GM19452 (cell line): ENCODE measurements around the gene PACRG.

ENCODE experiments used
- ATAC-seq: cut with Tn5 transposase; IDR thresholded peaks from one replicate; pipeline ENCODE4 v1.9.1; 2021; ENCODE audit not compliant: unreplicated experiment

PACRG gene

DNA sequence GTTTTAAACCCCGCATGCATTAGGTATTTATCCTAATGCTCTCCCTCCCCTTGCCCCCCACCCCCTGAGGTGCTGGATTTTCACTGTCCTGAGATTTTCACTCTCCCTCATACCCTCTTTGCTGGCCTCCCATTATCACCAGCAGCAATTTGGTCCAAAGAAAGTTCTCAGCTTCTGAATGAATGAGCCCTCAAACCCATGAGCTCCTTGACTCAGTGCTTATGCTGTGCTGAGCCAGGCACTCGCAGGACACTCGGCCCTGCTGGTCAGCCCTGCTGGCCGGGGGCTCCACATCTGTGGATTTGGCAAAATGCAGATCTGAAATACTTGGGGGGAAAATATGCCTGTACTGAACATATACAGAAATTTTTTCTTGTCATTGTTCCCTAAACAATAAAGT is 533.6 kb downstream of the PACRG start:
- ATAC-seq: no peak

DNA sequence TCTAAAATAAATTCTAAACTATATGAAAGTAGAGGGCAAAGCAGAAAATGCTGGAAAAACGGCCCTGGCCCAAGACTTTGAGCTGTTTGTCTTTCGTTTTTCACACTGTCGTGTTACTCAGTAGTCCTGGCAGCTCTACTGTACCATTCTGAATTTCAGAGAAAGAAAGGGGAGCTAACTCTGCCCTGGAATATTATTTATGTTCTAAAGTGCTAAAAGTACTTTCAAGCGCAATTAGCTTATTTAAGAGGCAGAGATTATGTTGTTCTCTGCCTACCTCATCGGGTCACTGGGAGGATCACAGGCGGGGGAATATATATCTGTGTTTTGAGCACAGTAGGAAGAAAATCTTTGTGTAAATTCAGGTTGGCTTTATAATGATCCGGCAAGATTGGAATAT is 534.3 kb downstream of the PACRG start:
- ATAC-seq: no peak

DNA sequence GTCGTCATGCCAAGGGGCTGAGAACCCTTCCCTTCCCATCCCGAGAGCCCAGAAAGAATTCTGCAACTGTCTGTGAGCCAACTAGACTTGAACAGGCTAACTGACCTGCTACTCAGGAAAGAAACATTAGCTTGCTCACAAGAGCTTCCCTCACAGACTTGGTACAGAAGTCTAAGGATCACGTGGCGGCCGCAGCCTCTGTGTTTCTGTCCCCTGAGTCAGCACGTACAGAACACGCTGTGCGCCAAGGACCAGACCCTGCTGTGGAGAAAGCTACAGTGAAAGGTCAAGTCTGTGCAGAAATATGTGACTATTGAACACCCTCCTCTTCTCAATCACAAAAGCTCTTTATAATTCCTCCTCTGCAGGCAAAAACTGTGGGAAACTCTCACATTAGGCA is 535.4 kb downstream of the PACRG start:
- ATAC-seq: no peak

DNA sequence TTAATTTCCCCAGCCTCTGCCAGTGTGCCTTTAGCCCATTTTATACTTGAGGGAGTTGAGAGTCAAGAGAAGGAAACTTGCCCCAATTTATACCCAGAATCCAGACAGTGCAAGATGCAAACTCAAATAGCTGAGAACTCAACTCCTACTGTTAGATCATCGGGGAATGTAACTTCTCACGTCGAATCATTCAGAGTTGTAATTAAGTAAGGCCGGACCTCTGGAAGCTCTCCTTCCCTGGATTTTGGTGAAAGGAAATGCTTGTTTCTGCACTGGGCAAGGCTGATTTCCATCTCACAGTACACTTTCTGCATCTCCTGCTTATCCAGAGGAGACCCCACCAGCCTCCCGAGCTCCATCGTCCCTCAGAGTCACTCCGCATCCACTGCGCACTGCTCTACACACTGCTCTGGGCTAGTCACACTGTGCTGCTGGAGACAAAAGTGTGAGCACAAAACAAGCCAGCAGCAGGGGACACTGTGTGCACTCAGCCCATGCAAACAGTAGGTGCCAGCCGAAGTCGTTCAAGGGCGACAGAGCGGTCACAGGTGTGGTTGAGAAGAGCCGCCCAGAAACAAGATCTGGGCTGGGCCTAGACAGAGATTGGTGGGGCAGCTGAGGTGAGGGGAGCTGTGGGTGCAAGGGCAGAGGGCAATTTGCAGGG is 536.4 kb downstream of the PACRG start:
- ATAC-seq: no peak

DNA sequence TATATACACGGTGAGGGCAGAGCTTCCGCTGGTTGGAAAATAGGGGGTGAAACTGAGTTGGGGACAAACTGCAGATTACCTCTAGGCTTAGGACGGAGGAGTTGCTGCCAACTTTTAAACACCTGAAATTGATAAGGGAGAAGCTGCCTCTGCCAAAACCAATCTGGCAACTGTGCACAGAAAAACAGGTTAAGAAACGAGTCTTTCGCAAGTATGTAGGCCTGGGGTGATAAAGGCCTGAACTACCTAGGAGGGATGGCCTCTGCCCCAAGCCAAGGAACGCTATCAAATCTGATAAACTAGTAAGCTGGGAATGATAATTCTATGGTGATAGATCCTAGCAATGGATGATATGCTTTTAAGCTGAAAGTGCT is 536.9 kb downstream of the PACRG start:
- ATAC-seq: no peak

DNA sequence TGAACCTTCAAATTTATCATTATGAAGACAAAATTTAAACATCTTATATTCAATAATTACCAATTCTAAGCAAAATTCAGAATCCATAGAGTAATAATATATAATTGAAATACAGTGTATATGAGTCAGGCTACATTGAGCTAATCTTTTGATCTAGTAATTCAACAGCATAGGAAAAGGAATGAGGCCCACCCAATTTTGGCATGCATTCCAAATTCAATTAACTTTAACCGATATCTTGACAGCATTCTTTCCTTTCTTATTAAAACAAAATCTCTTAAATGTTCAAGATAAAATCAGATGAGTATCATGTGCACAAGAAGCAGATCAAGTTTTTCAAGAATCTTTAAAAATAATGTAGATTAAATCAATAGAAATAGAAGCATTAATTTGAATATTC is 553.9 kb downstream of the PACRG start:
- no peak for ATAC-seq

DNA sequence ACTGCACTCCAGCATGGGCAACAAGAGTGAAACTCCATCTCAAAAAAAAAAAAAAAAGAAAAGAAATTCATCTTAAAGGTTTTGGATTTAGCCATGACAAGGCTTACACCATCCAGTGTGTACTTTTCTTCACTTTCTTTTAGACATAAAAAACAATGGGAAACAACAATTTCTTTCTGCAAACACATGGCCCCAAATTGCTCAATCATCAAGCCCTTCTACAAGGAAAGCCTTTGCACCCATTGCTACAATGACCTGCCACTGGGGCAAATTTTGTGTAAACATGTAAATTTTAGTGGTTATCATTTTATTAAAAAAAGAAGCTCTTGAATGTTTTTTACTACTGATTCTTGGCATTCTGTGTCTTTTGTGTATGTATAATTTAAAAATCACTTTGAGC is 554.9 kb downstream of the PACRG start:
- no peak for ATAC-seq

DNA sequence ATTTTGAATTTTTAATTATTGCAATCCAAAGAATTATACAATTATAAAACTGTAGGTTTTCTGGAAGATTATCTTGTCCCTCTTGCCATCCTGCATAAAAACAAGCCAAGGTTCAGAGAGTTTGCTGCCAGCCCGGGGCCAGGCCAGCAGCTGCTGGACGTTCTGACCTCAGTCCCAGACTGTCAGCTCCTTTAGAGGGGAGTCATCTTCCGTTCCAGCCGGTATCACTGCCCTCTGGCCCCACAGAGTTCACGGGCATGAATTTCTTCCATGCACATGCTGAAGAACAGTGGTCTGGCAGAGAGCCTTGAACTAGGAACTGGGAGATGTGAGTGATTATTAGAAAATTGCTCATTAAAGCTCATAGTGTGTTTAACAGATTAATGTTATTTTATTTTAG is 556.4 kb downstream of the PACRG start:
- ATAC-seq: no peak

DNA sequence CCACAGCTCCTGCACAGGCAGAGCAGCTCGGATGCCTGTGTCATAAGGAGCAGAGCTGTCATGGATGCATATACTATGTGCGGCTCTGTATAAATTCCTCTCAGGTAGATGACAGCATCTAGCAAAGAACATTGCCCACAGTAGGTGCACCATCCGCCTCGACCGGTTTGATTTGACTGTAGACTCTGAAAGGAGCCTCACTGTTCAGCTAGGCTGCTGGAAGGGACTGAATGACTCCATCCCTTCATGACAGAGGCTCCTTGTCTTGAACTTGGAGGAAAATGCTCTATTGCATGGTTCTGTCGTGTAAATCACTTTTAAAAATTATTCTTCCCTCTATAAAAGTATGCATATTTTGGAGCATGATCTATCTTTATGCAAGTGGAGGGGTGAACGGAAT is 557.9 kb downstream of the PACRG start:
- ATAC-seq: no peak

DNA sequence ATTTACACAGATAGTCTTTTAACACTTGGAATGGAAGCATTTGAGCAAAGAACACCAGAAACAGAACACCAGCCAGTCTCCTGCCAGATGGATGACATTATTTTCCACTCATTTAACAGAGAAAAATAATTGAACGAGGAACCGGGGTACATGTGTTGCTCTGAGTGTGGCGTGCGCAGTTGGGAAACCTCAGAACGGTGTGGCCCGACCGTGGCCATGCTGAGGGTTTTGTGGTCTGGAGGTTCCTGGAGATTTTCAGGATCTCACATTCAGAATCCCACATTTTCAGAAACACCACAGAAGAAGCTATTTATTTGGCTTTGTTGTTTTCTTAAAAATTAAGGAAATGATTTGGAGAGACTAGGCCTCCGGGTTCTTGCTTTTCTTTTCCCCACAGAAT is 559.9 kb downstream of the PACRG start:
- ATAC-seq: no peak

DNA sequence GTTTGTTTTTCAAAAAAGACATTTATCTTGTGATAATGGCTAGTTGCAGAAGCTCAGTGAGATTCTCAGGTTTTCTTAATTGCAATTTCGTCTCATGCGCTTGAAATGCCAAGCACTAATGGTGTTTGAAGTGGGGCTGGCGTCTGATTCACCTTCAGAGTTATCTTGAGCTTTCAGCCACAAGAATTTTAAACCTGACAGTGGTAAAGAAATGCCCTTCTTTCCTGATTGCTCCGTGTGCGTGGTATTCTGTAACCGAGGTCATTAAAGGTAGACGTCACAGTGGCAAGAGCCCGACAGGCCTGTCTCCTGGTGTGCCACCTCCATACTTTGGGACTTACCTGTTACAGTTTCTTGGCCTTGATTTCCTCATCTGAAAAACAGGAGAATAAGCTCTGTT is 560.3 kb downstream of the PACRG start:
- no peak for ATAC-seq

DNA sequence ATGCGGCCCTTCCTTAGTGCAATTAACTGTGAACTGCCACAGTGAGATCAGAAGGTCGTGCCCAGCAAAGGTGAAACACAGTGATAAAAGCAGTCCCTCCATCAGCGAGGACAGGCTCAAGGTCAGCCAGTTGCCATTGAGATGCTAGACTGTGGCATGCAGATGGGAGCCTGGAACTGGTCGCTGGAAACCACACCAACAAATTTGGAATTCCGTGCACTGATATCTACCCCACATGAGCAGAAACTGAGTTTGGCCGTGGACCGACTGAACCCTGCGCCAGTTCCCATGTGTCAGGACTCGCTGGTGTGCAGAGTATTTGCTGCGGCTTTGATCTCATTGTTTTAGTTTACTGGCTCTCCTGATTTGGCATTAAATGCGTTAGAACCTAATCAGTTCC is 561.1 kb downstream of the PACRG start:
- ATAC-seq: no peak

DNA sequence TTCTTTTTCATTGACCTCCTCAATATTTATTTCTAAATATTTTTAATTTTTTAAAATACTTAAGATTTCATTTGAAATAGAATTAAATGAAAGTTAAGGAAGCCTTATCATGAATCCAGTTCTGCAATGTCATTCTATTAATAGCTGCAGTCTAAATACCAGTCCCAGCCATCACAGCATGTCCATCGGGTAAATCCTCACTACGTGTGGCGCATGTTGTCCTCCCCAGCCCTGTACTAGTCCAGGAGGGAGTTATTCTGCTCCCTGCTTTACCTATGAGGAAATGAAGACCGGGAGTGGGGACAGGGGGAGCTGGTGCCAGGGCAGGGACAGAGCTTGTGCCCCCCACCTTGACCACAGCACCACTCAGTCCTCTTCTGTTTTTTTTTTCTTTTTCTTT is 561.7 kb downstream of the PACRG start:
- no peak for ATAC-seq

DNA sequence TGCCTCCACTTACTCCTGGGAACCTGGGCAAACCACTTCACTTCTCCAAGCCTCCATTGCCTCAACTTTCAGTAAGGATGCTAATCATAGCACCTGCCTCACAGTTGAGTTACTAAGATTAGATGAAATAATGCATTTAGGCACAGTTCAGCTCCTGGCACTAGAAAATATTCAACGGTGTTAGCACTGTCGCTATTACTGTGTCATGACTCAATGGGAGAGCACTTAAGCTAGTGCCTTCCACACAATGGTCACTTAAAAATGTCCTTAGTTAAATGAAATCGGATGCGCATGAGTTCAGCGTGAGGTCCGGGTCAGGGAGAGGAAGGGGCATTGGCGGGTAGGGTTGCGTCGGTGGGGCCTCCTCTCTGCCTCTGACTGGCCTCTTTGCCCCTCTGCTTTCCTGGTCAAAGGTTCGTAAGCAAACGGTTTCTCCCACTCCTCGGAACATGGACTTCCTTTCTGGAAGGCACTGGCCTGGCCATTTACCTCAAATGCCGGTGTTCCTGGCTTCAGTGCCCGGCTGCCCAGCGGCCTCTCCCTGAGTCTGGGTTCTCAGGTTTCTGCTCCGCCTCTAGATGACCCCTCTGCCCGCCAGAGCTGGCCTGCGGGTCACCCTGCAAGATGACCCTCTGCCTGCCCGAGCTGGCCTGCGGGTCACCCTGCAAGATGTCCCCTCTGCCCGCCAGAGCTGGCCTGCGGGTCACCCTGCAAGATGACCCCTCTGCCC is 562.9 kb downstream of the PACRG start:
- ATAC-seq: no peak

DNA sequence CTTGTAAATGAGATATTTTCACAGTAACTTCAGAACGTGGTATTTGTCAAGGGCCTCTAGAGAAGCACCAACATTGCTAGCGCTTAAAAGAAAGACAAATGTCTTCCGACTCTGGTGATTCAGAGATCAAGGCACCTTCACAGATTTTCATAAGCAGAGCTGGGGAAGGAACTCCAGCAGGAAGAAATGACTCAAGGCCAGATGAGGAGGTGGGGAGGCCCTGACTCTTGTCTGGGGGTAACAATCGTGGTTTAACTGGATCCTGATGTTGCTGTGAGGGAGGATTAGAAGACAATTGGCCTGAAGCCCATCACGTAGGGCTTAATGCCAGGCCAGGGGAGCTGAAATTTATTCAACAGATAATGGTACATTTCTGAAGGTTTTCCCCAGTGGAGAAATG is 563.8 kb downstream of the PACRG start:
- ATAC-seq: no peak

DNA sequence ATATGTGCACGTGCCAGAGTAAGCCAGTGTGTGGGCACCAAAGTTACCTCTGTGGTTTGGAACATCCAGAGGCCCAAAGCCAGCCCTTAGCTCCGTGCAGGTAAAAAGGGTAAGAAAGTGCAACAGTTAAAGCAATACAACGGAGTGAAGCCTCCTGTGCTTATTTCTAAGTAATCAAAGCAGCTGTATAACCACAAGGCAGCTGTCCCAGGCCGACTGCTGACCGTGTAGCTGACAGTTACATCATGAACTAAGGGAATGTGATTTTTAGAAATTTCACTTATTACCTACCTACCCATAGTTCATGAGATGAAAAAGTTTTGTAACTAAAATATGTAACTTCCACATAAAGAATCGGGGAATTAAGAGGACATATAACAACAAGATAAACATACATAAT is 565.5 kb downstream of the PACRG start:
- ATAC-seq: no peak

DNA sequence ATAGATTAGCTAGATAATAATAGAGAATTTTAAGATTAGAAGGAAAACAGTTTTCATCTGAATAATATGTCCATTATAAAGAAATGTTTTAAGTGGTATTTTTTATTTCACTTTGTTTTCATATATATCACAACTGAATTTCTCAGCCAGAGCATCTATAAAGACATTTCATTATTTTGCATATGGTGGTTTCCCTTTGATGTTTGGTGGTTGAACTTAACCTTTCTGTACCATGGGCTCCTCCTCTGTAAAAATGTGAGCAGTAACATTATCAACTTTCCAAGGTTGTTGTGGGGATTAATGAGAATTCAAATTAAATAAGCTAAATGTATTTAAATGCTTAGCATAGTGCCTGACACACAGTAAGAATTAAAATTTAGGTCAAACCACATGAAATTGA is 567.0 kb downstream of the PACRG start:
- no peak for ATAC-seq

DNA sequence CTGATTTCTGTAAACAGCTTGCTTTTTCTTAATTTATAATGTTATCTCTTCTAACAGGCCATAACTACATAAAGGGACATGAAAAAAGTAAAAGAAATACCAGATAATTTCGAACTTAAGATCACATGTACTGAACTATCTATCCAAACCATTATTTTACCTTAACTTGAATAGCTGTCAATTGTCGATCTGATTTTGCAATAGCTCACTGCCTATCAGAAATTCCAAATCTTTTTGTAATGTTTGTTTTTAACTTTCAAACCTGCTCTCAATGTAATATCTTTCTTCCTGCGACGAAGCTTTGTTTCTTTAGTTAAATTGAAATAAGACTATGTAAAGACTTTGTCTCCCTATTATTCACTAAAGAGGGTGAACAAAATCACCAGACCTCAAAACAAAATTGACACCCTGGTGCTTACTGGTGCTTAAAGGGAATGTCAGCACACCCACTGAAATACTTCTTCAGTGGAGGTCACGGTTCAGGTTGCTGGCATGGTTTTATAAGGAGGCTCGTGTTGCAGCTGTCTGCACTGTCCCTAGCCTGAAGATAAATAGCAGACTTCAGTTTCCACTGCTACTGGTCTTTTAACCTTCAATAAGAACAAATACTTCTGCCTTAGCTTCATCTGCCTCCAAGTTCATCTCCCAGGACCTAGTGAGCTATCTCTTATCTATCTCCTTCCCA is 569.2 kb downstream of the PACRG start:
- no peak for ATAC-seq

DNA sequence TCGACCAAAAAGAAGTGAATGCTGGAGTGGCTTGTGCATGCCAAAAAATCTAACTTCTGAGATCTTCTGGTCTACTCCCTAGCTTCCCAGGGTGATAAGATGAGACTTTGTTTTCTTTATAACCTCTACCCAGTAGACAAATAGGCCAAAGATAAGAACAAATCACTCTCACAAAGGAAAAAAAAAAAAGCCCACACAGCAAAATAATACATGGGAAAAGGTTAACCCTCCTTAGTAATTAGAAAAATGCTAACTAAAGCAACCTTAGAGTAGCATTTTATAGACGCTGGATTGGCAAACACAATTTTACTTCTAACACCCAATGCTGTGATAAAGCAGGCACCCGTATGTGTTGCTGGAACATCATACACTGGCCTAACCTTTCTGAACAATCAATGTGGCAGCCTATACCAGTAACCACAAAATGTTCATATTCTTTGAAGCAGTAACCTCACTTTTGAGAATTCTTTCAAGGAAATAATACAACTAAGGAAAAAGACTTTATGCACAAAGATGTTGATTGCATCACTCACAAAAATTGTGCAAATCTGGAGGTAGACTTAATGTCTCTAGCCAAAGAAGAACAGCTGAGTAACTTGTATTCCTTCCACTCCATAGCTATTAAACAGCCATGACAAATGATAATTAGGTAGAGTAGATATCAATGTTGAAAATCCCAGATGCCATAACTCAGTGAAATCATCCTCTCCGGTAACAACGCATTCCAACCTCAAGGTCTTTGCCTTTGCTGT is 570.5 kb downstream of the PACRG start:
- ATAC-seq: no peak

DNA sequence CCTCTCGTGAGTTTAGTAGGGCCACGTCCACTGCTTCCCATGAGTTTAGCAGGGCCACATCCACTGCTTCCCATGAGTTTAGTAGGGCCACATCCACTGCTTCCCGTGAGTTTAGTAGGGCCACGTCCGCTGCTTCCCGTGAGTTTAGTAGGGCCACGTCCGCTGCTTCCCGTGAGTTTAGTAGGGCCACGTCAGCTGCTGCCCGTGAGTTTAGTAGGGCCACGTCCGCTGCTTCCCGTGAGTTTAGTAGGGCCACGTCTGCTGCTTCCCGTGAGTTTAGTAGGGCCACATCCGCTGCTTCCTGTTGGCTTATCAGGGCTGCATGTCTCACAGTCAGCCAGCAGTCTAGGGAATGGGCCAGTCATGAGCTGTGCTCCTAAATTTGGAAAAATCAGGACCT is 573.1 kb downstream of the PACRG start:
- no peak for ATAC-seq

DNA sequence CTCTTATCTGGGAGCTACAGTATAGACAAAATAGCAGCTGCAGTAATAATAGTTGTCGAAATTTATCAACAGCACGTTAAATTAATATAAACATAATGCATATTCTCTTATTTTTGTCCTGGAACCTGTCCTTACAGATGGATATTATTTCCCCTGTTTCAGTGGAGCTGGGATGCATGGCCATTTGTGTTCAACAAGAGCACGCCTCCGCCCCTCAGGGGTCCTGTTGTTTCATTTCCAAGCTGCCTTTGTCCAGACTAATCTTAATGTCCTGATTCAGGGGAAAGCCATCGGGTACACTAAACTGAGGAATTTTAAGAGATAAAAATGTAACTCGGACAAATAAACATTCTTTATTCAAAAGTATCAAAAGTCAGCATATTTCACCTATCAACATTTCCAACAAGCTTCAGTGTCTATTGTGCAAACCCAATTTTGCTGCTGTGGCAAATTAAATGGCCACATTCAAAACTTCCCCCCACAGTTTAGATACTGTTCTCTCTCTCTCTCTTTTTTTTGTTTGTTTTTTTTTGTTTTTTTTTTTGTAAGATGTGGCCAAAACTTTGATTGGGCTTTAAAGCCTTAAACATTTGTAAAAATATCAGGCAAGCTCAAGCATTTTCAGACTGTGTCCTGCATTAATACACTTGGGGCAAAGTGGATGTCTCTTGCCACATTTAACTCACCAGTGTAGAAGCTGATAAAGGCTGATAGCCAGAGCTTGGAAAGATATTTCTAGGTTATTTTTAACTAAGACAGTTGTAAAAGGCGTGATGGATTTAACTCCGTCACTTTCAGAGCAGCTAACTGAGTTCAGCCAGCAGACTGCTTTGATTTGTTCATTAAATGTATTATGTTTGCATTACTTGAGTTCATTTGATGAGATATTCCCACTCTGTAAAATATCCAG is 574.2 kb downstream of the PACRG start:
- no peak for ATAC-seq
